ENCODE data around the gene DNAH7.

Gene DNAH7

GRCh38 chr2:195808189-195808588, 260.4 kb downstream of the DNAH7 start:
- DNase-seq (ENCODE audit: low spot score), result no peak

GRCh38 chr2:195805283-195805976, 263.2 kb downstream of the DNAH7 start:
- DNase-seq (ENCODE audit: low spot score), result no peak

- no peak for DNase-seq (ENCODE audit: low spot score)
Observed at GRCh38 chr2:195795879-195796278, 272.8 kb downstream of the DNAH7 start.

- DNase-seq (ENCODE audit: low spot score), result no peak
Observed at GRCh38 chr2:195793881-195794280, 274.8 kb downstream of the DNAH7 start.

- no peak for DNase-seq (ENCODE audit: low spot score)
Observed at GRCh38 chr2:195782156-195782555, 286.5 kb downstream of the DNAH7 start.

- DNase-seq (ENCODE audit: low spot score), result no peak
Observed at GRCh38 chr2:195779491-195779890, 289.1 kb downstream of the DNAH7 start.

GRCh38 chr2:195769975-195770374, 298.7 kb downstream of the DNAH7 start:
- no peak for DNase-seq (ENCODE audit: low spot score)

- no peak for DNase-seq (ENCODE audit: low spot score)
Observed at GRCh38 chr2:195768431-195768830, 300.2 kb downstream of the DNAH7 start.

- no peak for DNase-seq (ENCODE audit: low spot score)
Observed at GRCh38 chr2:195766691-195767090, 301.9 kb downstream of the DNAH7 start.

- no peak for DNase-seq (ENCODE audit: low spot score)
Observed at GRCh38 chr2:195763866-195764265, 304.8 kb downstream of the DNAH7 start.

- no peak for DNase-seq (ENCODE audit: low spot score)
Observed at GRCh38 chr2:195759877-195760276, 308.8 kb downstream of the DNAH7 start.

- no peak for DNase-seq (ENCODE audit: low spot score)
Observed at GRCh38 chr2:195758846-195759245, 309.8 kb downstream of the DNAH7 start.

GRCh38 chr2:195756218-195756942, 312.3 kb downstream of the DNAH7 start:
- no peak for DNase-seq (ENCODE audit: low spot score)

- DNase-seq (ENCODE audit: low spot score), result no peak
Observed at GRCh38 chr2:195741191-195741590, 327.4 kb downstream of the DNAH7 start.

- DNase-seq (ENCODE audit: low spot score), result no peak
Observed at GRCh38 chr2:195737511-195738325, 330.9 kb downstream of the DNAH7 start.

GRCh38 chr2:195735347-195735746, 333.3 kb downstream of the DNAH7 start:
- no peak for DNase-seq (ENCODE audit: low spot score)

GRCh38 chr2:195734931-195735330, 333.7 kb downstream of the DNAH7 start:
- DNase-seq (ENCODE audit: low spot score), result no peak

GRCh38 chr2:195734395-195734794, 334.2 kb downstream of the DNAH7 start:
- DNase-seq (ENCODE audit: low spot score), result no peak

- DNase-seq (ENCODE audit: low spot score), result no peak
Observed at GRCh38 chr2:195733831-195734230, 334.8 kb downstream of the DNAH7 start.

GRCh38 chr2:195732574-195732973, 336.1 kb downstream of the DNAH7 start:
- no peak for DNase-seq (ENCODE audit: low spot score)

GRCh38 chr2:195730912-195731311, 337.7 kb downstream of the DNAH7 start:
- DNase-seq (ENCODE audit: low spot score), result no peak

- no peak for DNase-seq (ENCODE audit: low spot score)
Observed at GRCh38 chr2:195727106-195727505, 341.5 kb downstream of the DNAH7 start.

- no peak for DNase-seq (ENCODE audit: low spot score)
Observed at GRCh38 chr2:195722075-195722474, 346.6 kb downstream of the DNAH7 start.

Data from ecto neural progenitor cell (in vitro differentiated cells).